Neural crest cell (in vitro differentiated cells): ENCODE results near the gene PCYT2. TPM values are rescaled to one million over a fixed set of nuclear protein-coding genes. Genes with fewer than 3 reads are reported as not detected.
A peak's percentile ranks its signal among the peaks of the same experiment; 100 is the strongest.

Experiments
- DNase-seq: peaks from one replicate; pipeline ENCODE4 v3.0.0; 2021; ENCODE audit warnings: low read depth, mixed read lengths, low spot score
- H3K27ac Mint-ChIP-seq: one replicate; pipeline ENCODE4 v1.8.0; 2021; ENCODE audit warnings: mild to moderate bottlenecking, mixed read lengths; ENCODE audit not compliant: unreplicated experiment
- H3K27me3 Mint-ChIP-seq: 2 replicates; pipeline ENCODE4 v1.8.0; 2021; ENCODE audit warnings: low read depth, mild to moderate bottlenecking, mixed read lengths
- H3K36me3 Mint-ChIP-seq: 2 replicates; pipeline ENCODE4 v1.8.0; 2021; ENCODE audit warnings: low read depth, mild to moderate bottlenecking, mixed read lengths
- H3K4me1 Mint-ChIP-seq: 2 replicates; pipeline ENCODE4 v1.8.0; 2021; ENCODE audit warnings: mixed read lengths
- H3K4me3 Mint-ChIP-seq: one replicate; pipeline ENCODE4 v1.8.0; 2021; ENCODE audit warnings: mild to moderate bottlenecking, mixed read lengths
- H3K9me3 Mint-ChIP-seq: 2 replicates; pipeline ENCODE4 v1.8.0; 2021; ENCODE audit warnings: mixed read lengths
- CTCF ChIP-seq: fragments of 200-600 bp; sonication (generic); conservative IDR thresholded peaks from 2 replicates; pipeline ENCODE4 v1.5.0; 2021; ENCODE audit warnings: antibody characterized with exemption, mild to moderate bottlenecking
- total RNA-seq: library from RNA; stranded (reverse); gene quantifications from 2 replicates; pipeline ENCODE4 v1.2.1, GENCODE V29; 2021

The PCYT2 gene
- total RNA-seq, 1 donor from 2014 or later, result 92.4 TPM

GRCh38 chr17:81885454-81885853, 25.7 kb downstream of the PCYT2 start:
- Mint-ChIP-seq H3K9me3 (no peaks in the 10 kb centered on the region), H3K4me1 (peaks cover 6% of the 10 kb centered on the region), H3K27ac (no peak overlapping the region), H3K27me3 (no peaks in the 10 kb centered on the region), H3K4me3 (peak overlapping the region; percentile 76), H3K36me3 (peaks cover 27% of the 10 kb centered on the region)
- no peak for DNase-seq
- TF ChIP-seq CTCF, result no peak

- DNase-seq, result no peak
- TF ChIP-seq CTCF, result no peak
- H3K27me3 Mint-ChIP-seq, result no peaks in the 10 kb centered on the region
- H3K4me3 Mint-ChIP-seq, result peak overlapping the region; percentile 76
- no peaks in the 10 kb centered on the region for H3K9me3 Mint-ChIP-seq
- no peak overlapping the region for H3K27ac Mint-ChIP-seq
- H3K36me3 Mint-ChIP-seq, result peaks cover 29% of the 10 kb centered on the region
- peaks cover 1% of the 10 kb centered on the region for H3K4me1 Mint-ChIP-seq
Observed at GRCh38 chr17:81884968-81885367, 26.2 kb downstream of the PCYT2 start.

- no peak for TF ChIP-seq CTCF
- Mint-ChIP-seq H3K4me3 (peak overlapping the region; percentile 64), H3K36me3 (peaks cover 31% of the 10 kb centered on the region), H3K9me3 (no peaks in the 10 kb centered on the region), H3K27ac (no peak overlapping the region), H3K4me1 (no peaks in the 10 kb centered on the region), H3K27me3 (no peaks in the 10 kb centered on the region)
- DNase-seq, result no peak
Observed at GRCh38 chr17:81884520-81884919, 26.7 kb downstream of the PCYT2 start.

GRCh38 chr17:81879121-81879520, 32.1 kb downstream of the PCYT2 start:
- Mint-ChIP-seq H3K9me3 (no peaks in the 10 kb centered on the region), H3K27ac (no peak overlapping the region), H3K4me1 (no peaks in the 10 kb centered on the region), H3K4me3 (no peak overlapping the region), H3K27me3 (no peaks in the 10 kb centered on the region), H3K36me3 (peaks cover 17% of the 10 kb centered on the region)
- no peak for TF ChIP-seq CTCF
- no peak for DNase-seq

- no peaks in the 10 kb centered on the region for H3K4me1 Mint-ChIP-seq
- peak overlapping the region; percentile 57 for H3K4me3 Mint-ChIP-seq
- no peaks in the 10 kb centered on the region for H3K27me3 Mint-ChIP-seq
- H3K9me3 Mint-ChIP-seq, result no peaks in the 10 kb centered on the region
- peaks cover 16% of the 10 kb centered on the region for H3K36me3 Mint-ChIP-seq
- no peak for TF ChIP-seq CTCF
- H3K27ac Mint-ChIP-seq, result no peak overlapping the region
- no peak for DNase-seq
Observed at GRCh38 chr17:81878294-81878693, 32.9 kb downstream of the PCYT2 start.

- Mint-ChIP-seq H3K4me3 (peak overlapping the region; percentile 57), H3K4me1 (peaks cover 5% of the 10 kb centered on the region), H3K27ac (no peak overlapping the region), H3K27me3 (no peaks in the 10 kb centered on the region), H3K36me3 (peaks cover 16% of the 10 kb centered on the region), H3K9me3 (no peaks in the 10 kb centered on the region)
- DNase-seq, result no peak
- TF ChIP-seq CTCF, result no peak
Observed at GRCh38 chr17:81877569-81877968, 33.6 kb downstream of the PCYT2 start.
